HEK293T (cell line): ENCODE data around the gene NBAS.

Experiments used
- ARNT ChIP-seq: fragments of 450-650 bp; IDR thresholded peaks from 2 replicates; pipeline ENCODE4 v1.6.1; 2017; ENCODE audit warnings: mild to moderate bottlenecking
- BHLHE40 ChIP-seq: fragments of 450-650 bp; IDR thresholded peaks from 2 replicates; pipeline ENCODE4 v1.6.1; 2016; ENCODE audit warnings: mild to moderate bottlenecking, moderate library complexity, borderline replicate concordance

DNA sequence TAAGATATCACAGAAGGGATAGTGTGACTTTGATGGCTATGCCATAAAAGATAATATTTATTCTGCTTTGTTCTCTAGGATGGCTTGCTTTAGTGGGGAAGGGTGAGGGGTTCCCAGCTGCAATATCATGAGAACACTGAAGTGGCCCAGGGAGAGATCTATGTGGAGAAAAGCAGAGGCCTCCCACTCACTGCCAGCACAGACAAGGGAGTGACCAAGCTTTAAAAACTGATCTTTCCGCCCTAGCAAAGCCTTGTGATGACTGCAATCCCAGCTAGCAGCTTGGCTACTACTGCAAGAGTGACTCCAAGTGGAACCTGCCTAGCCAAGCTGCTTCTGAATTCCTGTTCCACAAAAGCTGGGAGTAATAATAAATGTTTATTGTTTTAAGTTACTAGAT lies 22.7 kb upstream of the NBAS start:
- no peak for TF ChIP-seq BHLHE40
- TF ChIP-seq ARNT, result no peak
